ENCODE measurements around the gene TGFBR2.

DNA sequence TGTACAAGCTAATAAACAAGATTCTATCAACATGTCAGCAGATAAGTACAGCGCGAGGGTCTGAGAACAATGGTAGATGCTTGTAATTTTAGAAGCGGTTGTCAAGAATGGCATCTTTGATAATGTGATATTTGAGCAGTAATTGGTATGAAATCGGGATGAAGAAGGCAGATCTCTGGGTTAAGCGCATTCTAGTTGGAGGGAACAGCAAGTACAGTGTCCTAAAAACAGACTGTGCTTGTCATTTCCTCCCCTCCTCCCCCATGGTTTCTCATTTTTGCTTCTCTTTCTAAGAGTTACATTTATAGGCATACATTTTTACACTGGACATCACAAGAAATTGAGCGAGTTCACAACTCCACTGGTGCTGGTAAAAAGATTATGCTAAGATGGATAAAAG, 23.3 kb downstream of the TGFBR2 start:
- TF ChIP-seq GATA2 (IDR thresholded peaks at IDR 0.05; ENCODE audit: low read depth, low read length) = no peak
- no peak for TF ChIP-seq GATA3 (IDR thresholded peaks at IDR 0.05; ENCODE audit: low read depth, low read length)
